A549 (cell line): ENCODE data around the gene ZNF354C. TPM values are rescaled to one million over a fixed set of nuclear protein-coding genes. Genes with fewer than 3 reads are reported as not detected.

Experiments
- ATAC-seq, 2 experiments: fragments of 200-7000 bp in 1 of 2; fragments of >200 bp in 1 of 2; cut with Nextera tagmentation in 1 of 2; cut with Tn5 transposase in 1 of 2; 3 replicates each; pipeline versions ENCODE4 v1.8.0 to v1.9.1; 2018 to 2020; ENCODE audit warnings: mild to moderate bottlenecking in 1 of 2, moderate library complexity in 1 of 2
- CTCF ChIA-PET: fragments of 300-600 bp; sonication (Branson Sonifier 250); formaldehyde crosslinking; extraction: SDS; loops from one replicate; lab custom pipeline; 2021; ENCODE audit warnings: antibody characterized with exemption, inconsistent platforms; lab: Yijun Ruan, JAX
- POLR2A ChIA-PET: fragments of 350-600 bp; formaldehyde crosslinking; extraction: SDS; loops from one replicate; lab custom pipeline; 2021; ENCODE audit warnings: antibody characterized with exemption, inconsistent platforms; lab: Yijun Ruan, JAX
- DNase-seq, 2 experiments: peaks; one replicate each; pipeline versions ENCODE4 v3.0.0 to v3.0.0-alpha.2; 2011 to 2016; ENCODE audit warnings: low read depth in 1 of 2, low spot score in 1 of 2
- FAIRE-seq: peaks from 2 replicates; lab custom pipeline; 2011; peaks lifted over from hg19 to GRCh38; lab: Jason Lieb, UNC
- H3K27ac ChIP-seq, 2 experiments: fragments of >200 bp; sonication (Bioruptor Twin); formaldehyde crosslinking; 3 replicates each; pipeline ENCODE4 v1.5.1; 2016 to 2017
- H3K4me1 ChIP-seq: fragments of >200 bp; sonication (Bioruptor Twin); formaldehyde crosslinking; 3 replicates; pipeline ENCODE4 v1.6.1; 2016
- H3K4me2 ChIP-seq: fragments of >200 bp; sonication (Bioruptor Twin); formaldehyde crosslinking; 3 replicates; pipeline ENCODE4 v1.6.1; 2016
- H3K4me3 ChIP-seq: fragments of >200 bp; sonication (Bioruptor Twin); formaldehyde crosslinking; 3 replicates; pipeline ENCODE4 v1.5.1; 2016
- H3K9me3 ChIP-seq: fragments of >200 bp; sonication (Bioruptor Twin); formaldehyde crosslinking; 3 replicates; pipeline ENCODE4 v1.6.1; 2016
- BHLHE40 ChIP-seq: IDR thresholded peaks from 2 replicates; pipeline ENCODE4 v1.6.1; 2012; ENCODE audit warnings: low read depth, low read length, inconsistent platforms
- CHD4 ChIP-seq: fragments of 200-600 bp; sonication (generic); IDR thresholded peaks from 2 replicates; pipeline ENCODE4 v1.6.1; 2016; ENCODE audit warnings: antibody characterized with exemption, mild to moderate bottlenecking, borderline replicate concordance
- EHF ChIP-seq: fragments of 250-450 bp; sonication (Bioruptor Pico); IDR thresholded peaks from 2 replicates; pipeline ENCODE4 v1.5.0; 2020; ENCODE audit warnings: mild to moderate bottlenecking
- ESRRA ChIP-seq: fragments of 150-350 bp; IDR thresholded peaks from 2 replicates; pipeline ENCODE4 v1.6.1; 2014; ENCODE audit warnings: mild to moderate bottlenecking, low read length, borderline replicate concordance
- FOSB ChIP-seq: fragments of 250-450 bp; sonication (Bioruptor Pico); IDR thresholded peaks from 2 replicates; pipeline ENCODE4 v1.5.0; 2020; ENCODE audit warnings: mild to moderate bottlenecking, moderate library complexity
- FOSL2 ChIP-seq, 2 experiments: fragments of 450-650 bp in 1 of 2; fragments of >200 bp in 1 of 2; sonication (Bioruptor Twin) in 1 of 2; formaldehyde crosslinking; IDR thresholded peaks; 2 replicates each; pipeline versions ENCODE4 v1.5.0 to v1.6.1; 2016 to 2020; ENCODE audit warnings: mild to moderate bottlenecking in 1 of 2, moderate library complexity in 1 of 2
- HDAC2 ChIP-seq: fragments of 200-600 bp; sonication (generic); IDR thresholded peaks from 2 replicates; pipeline ENCODE4 v1.6.1; 2016
- KDM1A ChIP-seq: fragments of 200-600 bp; sonication (generic); IDR thresholded peaks from 2 replicates; pipeline ENCODE4 v1.6.1; 2016; ENCODE audit warnings: low read depth, mild to moderate bottlenecking
- KDM5A ChIP-seq: fragments of 200-600 bp; sonication (generic); IDR thresholded peaks from 2 replicates; pipeline ENCODE4 v1.6.1; 2016; ENCODE audit warnings: antibody characterized with exemption, mild to moderate bottlenecking
- MYC ChIP-seq: IDR thresholded peaks from 2 replicates; pipeline ENCODE4 v1.6.1; 2012; ENCODE audit warnings: mild to moderate bottlenecking, inconsistent platforms, low read length, improper control_type of control experiment, borderline replicate concordance
- NPAS2 ChIP-seq: fragments of 250-450 bp; sonication (Bioruptor Pico); IDR thresholded peaks from 2 replicates; pipeline ENCODE4 v1.8.0; 2022; ENCODE audit warnings: mild to moderate bottlenecking, moderate library complexity, borderline replicate concordance
- POLR2A ChIP-seq: IDR thresholded peaks from 2 replicates; pipeline ENCODE4 v1.6.1; 2012; ENCODE audit warnings: mild to moderate bottlenecking, low read length
- POLR2AphosphoS2 ChIP-seq: conservative IDR thresholded peaks from 2 replicates; pipeline ENCODE4 v1.6.1; 2012; ENCODE audit warnings: low read length, improper control_type of control experiment, inconsistent platforms
- TP53 ChIP-seq: fragments of 250-450 bp; sonication (Bioruptor Pico); IDR thresholded peaks from 2 replicates; pipeline ENCODE4 v1.5.0; 2021; ENCODE audit warnings: mild to moderate bottlenecking, moderate library complexity
- ZC3H11A ChIP-seq: fragments of 450-650 bp; IDR thresholded peaks from 2 replicates; pipeline ENCODE4 v1.6.1; 2014; ENCODE audit warnings: antibody characterized with exemption, mild to moderate bottlenecking
- WGBS: methylation state at CpG from one replicate; pipeline ENCODE4 v1.1.6; 2017; ENCODE audit errors: missing lambda C conversion rate; 5-methylcytosine and 5-hydroxymethylcytosine counted together
- polyA plus RNA-seq, 4 experiments: library from polyadenylated mRNA; depleted of rRNA in 3 of 4; stranded (reverse); fragments of >200 nt; fragmentation: RNase III in 1 of 4; extraction: RNeasy Plus Mini Kit Qiagen cat#74134 plus additional on column Dnase treatment in 1 of 4; gene quantifications; 2 replicates in 3 of 4; 3 replicates in 1 of 4; pipeline ENCODE4 v1.2.3, GENCODE V29; 2011 to 2017
- TF ChIP-seq, protein P1 (sequence below): fragments of 250-450 bp; sonication (Bioruptor Pico); IDR thresholded peaks from 2 replicates; pipeline ENCODE4 v1.5.0; 2020; ENCODE audit warnings: low read depth, mild to moderate bottlenecking, moderate library complexity
- TF ChIP-seq, protein P2 (sequence below): fragments of 150-350 bp; IDR thresholded peaks from 2 replicates; pipeline ENCODE4 v1.6.1; 2014; ENCODE audit warnings: low read depth, mild to moderate bottlenecking, low read length
- TF ChIP-seq, protein P3 (sequence below): fragments of 250-450 bp; sonication (Bioruptor Pico); IDR thresholded peaks from 2 replicates; pipeline ENCODE4 v1.5.0; 2021; ENCODE audit warnings: mild to moderate bottlenecking, moderate library complexity, borderline replicate concordance
- TF ChIP-seq, protein P4 (sequence below): fragments of >200 bp; sonication (Bioruptor Twin); formaldehyde crosslinking; IDR thresholded peaks from 3 replicates; pipeline ENCODE4 v1.6.1; 2016
- TF ChIP-seq, protein P5 (sequence below): fragments of 200-600 bp; sonication (generic); IDR thresholded peaks from 2 replicates; pipeline ENCODE4 v1.6.1; 2016; ENCODE audit warnings: antibody characterized with exemption, mild to moderate bottlenecking, moderate library complexity
- TF ChIP-seq, protein P6 (sequence below): fragments of >200 bp; sonication (Bioruptor Twin); formaldehyde crosslinking; IDR thresholded peaks from 3 replicates; pipeline ENCODE4 v1.5.1; 2016

Gene ZNF354C
- polyA plus RNA-seq, 2 of the 4 experiments (the other 2 are of a cell fraction), result 1.7 to 2.3 TPM

DNA sequence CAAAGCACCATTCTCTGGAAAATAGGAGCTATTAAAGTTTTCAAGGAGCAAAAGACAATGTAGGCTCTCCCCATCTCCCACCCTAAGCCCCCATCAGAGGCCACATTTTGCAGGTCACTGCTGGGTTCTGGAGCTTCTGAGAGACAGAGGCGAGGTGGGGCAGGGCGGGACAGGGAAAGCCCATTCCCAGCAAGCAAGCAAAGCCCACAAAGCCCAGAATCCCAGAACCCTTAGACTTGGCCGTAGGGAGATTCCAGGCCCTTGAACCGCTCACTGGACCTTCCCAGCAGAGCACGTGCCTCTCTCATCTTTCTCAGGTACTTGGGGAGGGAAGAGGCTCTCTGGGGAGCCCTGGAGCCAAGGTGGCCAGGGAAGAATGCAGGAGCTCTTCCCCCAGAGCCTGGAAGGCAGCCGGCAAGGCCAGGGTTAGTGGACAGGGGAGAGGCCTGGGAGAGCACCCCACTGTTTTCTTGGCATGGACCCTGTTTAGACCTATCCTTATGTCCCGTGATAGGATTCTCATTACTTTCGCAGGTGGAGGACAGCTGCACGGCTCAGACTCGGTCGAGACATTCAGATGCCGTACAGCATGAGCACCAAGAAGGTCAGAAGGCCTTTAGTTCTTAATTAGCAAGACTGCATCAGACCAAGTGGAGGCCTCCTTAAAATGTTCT lies 52.4 kb downstream of the ZNF354C start (continued):
- TF ChIP-seq, protein P1, sequence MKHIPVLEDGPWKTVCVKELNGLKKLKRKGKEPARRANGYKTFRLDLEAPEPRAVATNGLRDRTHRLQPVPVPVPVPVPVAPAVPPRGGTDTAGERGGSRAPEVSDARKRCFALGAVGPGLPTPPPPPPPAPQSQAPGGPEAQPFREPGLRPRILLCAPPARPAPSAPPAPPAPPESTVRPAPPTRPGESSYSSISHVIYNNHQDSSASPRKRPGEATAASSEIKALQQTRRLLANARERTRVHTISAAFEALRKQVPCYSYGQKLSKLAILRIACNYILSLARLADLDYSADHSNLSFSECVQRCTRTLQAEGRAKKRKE, result no peak
- TF ChIP-seq FOSB (CRISPR knock-in tag) (no peak), ZC3H11A (no peak)

DNA sequence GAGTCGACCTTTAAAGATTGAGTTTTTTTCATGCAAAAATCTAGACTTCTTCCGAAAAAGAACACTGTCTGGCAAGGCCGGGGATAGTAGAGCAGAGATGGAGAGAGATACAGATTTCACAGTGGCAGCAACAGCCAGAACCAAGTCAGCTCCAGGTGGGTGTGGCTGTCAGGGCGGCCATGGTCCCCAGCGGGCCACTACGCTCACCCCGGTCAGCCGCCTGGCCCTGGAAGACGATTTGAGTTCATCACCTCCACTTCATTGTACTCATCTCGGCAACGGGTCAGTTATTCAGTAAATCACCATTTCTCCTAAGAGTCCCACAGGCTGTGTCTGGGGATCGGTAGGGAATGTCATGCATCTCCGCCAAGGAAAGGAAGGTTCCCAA lies 53.0 kb downstream of the ZNF354C start:
- POLR2A ChIA-PET, result no interaction called here
- WGBS, result 31% methylated on average over 13 of the region's 13 CpGs
- TF ChIP-seq, protein P2, sequence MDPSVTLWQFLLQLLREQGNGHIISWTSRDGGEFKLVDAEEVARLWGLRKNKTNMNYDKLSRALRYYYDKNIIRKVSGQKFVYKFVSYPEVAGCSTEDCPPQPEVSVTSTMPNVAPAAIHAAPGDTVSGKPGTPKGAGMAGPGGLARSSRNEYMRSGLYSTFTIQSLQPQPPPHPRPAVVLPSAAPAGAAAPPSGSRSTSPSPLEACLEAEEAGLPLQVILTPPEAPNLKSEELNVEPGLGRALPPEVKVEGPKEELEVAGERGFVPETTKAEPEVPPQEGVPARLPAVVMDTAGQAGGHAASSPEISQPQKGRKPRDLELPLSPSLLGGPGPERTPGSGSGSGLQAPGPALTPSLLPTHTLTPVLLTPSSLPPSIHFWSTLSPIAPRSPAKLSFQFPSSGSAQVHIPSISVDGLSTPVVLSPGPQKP, result no peak
- TF ChIP-seq NPAS2 (CRISPR knock-in tag), result no peak
- no peak for TF ChIP-seq KDM5A
- no peak for TF ChIP-seq FOSL2 (IDR thresholded peaks at IDR 0.05)
- TF ChIP-seq FOSL2 (CRISPR knock-in tag; IDR thresholded peaks at IDR 0.05), result no peak
- TF ChIP-seq EHF (CRISPR knock-in tag), result no peak
- no peak for TF ChIP-seq HDAC2
- TF ChIP-seq ESRRA, result no peak
- TF ChIP-seq, protein P3, sequence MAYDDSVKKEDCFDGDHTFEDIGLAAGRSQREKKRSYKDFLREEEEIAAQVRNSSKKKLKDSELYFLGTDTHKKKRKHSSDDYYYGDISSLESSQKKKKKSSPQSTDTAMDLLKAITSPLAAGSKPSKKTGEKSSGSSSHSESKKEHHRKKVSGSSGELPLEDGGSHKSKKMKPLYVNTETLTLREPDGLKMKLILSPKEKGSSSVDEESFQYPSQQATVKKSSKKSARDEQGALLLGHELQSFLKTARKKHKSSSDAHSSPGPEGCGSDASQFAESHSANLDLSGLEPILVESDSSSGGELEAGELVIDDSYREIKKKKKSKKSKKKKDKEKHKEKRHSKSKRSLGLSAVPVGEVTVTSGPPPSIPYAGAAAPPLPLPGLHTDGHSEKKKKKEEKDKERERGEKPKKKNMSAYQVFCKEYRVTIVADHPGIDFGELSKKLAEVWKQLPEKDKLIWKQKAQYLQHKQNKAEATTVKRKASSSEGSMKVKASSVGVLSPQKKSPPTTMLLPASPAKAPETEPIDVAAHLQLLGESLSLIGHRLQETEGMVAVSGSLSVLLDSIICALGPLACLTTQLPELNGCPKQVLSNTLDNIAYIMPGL, result no peak
- TF ChIP-seq BHLHE40, result no peak
- no peak for TF ChIP-seq KDM1A
- no peak for TF ChIP-seq POLR2A
- TF ChIP-seq FOSB (CRISPR knock-in tag), result no peak
- no peak for TF ChIP-seq CHD4
- TF ChIP-seq, protein P4, sequence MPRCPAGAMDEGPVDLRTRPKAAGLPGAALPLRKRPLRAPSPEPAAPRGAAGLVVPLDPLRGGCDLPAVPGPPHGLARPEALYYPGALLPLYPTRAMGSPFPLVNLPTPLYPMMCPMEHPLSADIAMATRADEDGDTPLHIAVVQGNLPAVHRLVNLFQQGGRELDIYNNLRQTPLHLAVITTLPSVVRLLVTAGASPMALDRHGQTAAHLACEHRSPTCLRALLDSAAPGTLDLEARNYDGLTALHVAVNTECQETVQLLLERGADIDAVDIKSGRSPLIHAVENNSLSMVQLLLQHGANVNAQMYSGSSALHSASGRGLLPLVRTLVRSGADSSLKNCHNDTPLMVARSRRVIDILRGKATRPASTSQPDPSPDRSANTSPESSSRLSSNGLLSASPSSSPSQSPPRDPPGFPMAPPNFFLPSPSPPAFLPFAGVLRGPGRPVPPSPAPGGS, result no peak
- no peak for TF ChIP-seq TP53 (CRISPR knock-in tag)
- TF ChIP-seq POLR2AphosphoS2, result no peak

DNA sequence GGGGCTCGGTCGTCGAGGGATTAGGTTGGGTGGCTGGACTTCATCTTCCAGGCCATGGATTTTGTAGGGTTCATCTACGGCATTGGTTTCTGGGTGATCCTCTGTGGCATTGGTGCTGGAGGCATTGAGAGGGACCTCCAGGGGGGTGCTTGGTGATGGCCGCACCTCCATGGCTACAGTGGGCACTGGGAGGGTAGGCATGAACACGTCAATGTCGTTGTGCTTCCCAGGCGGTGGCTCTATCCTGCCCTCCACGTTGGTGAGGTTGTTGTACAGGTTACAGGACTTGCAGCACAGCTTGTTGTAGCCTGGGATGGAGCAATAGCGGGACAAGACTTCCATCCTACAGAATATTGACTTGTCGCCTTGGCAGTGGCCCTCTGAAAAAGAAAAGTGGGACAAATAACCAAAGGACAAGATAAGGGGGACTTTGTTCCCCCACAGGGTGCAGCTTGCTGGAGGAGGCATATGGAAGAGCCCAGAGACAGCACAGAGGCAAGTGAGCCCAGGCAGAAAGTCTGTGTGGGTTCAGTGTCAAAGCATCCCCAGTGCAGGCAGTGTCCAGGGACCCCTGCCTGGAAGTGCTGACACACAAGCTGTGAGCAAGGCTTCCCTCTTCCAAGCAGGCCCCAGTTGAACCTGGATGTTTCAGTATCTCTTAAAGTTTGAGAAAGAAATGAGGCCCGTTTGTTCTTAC lies 53.9 kb downstream of the ZNF354C start:
- POLR2A ChIA-PET, result no interaction called here
- no peak overlapping the region for H3K27ac ChIP-seq
- H3K9me3 ChIP-seq, result peaks cover 15% of the 10 kb centered on the region; the same call in 2 of the 3 replicates
- no peaks in the 10 kb centered on the region for H3K4me1 ChIP-seq
- DNase-seq (no peak), ATAC-seq (no peak), FAIRE-seq (no peak)
- 7% methylated on average over 12 of the region's 12 CpGs for WGBS
- no peak overlapping the region for H3K4me2 ChIP-seq
- H3K4me3 ChIP-seq, result no peak overlapping the region
- CTCF ChIA-PET, result interaction anchor here (0.7 kb wide), 1 partner anchor 754 kb away, joined by 3 read pairs; no protein-coding TSS in a partner anchor
- TF ChIP-seq MYC (no peak), KDM1A (no peak)
- TF ChIP-seq, protein P2, result no peak
- TF ChIP-seq, protein P5, sequence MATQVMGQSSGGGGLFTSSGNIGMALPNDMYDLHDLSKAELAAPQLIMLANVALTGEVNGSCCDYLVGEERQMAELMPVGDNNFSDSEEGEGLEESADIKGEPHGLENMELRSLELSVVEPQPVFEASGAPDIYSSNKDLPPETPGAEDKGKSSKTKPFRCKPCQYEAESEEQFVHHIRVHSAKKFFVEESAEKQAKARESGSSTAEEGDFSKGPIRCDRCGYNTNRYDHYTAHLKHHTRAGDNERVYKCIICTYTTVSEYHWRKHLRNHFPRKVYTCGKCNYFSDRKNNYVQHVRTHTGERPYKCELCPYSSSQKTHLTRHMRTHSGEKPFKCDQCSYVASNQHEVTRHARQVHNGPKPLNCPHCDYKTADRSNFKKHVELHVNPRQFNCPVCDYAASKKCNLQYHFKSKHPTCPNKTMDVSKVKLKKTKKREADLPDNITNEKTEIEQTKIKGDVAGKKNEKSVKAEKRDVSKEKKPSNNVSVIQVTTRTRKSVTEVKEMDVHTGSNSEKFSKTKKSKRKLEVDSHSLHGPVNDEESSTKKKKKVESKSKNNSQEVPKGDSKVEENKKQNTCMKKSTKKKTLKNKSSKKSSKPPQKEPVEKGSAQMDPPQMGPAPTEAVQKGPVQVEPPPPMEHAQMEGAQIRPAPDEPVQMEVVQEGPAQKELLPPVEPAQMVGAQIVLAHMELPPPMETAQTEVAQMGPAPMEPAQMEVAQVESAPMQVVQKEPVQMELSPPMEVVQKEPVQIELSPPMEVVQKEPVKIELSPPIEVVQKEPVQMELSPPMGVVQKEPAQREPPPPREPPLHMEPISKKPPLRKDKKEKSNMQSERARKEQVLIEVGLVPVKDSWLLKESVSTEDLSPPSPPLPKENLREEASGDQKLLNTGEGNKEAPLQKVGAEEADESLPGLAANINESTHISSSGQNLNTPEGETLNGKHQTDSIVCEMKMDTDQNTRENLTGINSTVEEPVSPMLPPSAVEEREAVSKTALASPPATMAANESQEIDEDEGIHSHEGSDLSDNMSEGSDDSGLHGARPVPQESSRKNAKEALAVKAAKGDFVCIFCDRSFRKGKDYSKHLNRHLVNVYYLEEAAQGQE, result no peak
- TF ChIP-seq, protein P6, sequence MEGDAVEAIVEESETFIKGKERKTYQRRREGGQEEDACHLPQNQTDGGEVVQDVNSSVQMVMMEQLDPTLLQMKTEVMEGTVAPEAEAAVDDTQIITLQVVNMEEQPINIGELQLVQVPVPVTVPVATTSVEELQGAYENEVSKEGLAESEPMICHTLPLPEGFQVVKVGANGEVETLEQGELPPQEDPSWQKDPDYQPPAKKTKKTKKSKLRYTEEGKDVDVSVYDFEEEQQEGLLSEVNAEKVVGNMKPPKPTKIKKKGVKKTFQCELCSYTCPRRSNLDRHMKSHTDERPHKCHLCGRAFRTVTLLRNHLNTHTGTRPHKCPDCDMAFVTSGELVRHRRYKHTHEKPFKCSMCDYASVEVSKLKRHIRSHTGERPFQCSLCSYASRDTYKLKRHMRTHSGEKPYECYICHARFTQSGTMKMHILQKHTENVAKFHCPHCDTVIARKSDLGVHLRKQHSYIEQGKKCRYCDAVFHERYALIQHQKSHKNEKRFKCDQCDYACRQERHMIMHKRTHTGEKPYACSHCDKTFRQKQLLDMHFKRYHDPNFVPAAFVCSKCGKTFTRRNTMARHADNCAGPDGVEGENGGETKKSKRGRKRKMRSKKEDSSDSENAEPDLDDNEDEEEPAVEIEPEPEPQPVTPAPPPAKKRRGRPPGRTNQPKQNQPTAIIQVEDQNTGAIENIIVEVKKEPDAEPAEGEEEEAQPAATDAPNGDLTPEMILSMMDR, result no peak

More for the DNA sequence above, 53.0 kb downstream of the ZNF354C start:
- Histone ChIP-seq H3K4me1 (no peaks in the 10 kb centered on the region), H3K9me3 (peaks cover 18% of the 10 kb centered on the region; the same call in 2 of the 3 replicates), H3K27ac (no peak overlapping the region), H3K4me3 (no peak overlapping the region), H3K4me2 (no peak overlapping the region)
- FAIRE-seq (no peak), ATAC-seq (no peak), DNase-seq (no peak)
- CTCF ChIA-PET, result no interaction called here
